ENCODE measurements around the gene APOB. TPM values are rescaled to one million over a fixed set of nuclear protein-coding genes. Genes with fewer than 3 reads are reported as not detected.

APOB gene
- total RNA-seq, 1 experiment from 2014 or later, result 234 TPM

DNA sequence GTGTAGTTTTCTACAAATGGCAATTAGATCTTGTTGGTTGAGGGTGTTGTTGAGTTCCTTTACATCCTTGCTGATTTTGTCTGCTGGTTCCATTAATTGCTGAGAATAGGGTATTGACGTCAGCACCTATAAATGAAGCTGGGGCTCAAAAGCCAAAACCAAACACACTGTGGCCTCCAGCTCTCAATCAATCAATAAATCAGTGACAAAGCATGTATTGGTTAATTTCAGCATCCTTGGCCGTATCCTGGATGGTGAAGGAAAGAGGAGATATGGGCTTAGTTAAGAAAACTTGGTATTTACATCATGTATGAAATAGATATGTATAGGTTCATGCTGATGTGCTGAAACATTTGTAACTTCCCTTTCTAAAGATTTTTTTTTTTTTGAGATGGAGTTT lies 13.2 kb upstream of the APOB start:
- Histone ChIP-seq H3K36me3 (ENCODE audit: control insufficient read depth, insufficient read depth, low read length) (no peaks in the 10 kb centered on the region), H3K9me3 (no peaks in the 10 kb centered on the region), H3K27me3 (replicated peaks; ENCODE audit: control insufficient read depth, insufficient read depth, low read length) (no peaks in the 10 kb centered on the region), H3K4me3 (ENCODE audit: low read depth, low read length) (no peak overlapping the region), H3K4me1 (peaks cover 21% of the 10 kb centered on the region)
- Mint-ChIP-seq H3K27me3 (ENCODE audit: insufficient read depth, unreplicated experiment) (no peaks in the 10 kb centered on the region), H3K4me3 (ENCODE audit: unreplicated experiment) (no peak overlapping the region), H3K9me3 (ENCODE audit: unreplicated experiment) (no peaks in the 10 kb centered on the region), H3K4me1 (ENCODE audit: low read depth, unreplicated experiment) (peaks cover 7% of the 10 kb centered on the region), H3K27ac (ENCODE audit: unreplicated experiment) (no peak overlapping the region), H3K36me3 (ENCODE audit: insufficient read depth, unreplicated experiment) (no peaks in the 10 kb centered on the region)
- BruUV-seq (replicated peaks), result no TSS peak
- ChIA-PET CTCF (no interaction called here), POLR2A (no interaction called here)
- intact Hi-C loops (cut with micrococcal nuclease; ENCODE audit: unreplicated experiment), result loop anchor here (5.0 kb wide), 1 partner anchor 215 kb away; no protein-coding TSS in a partner anchor
- TF ChIP-seq, protein P1, sequence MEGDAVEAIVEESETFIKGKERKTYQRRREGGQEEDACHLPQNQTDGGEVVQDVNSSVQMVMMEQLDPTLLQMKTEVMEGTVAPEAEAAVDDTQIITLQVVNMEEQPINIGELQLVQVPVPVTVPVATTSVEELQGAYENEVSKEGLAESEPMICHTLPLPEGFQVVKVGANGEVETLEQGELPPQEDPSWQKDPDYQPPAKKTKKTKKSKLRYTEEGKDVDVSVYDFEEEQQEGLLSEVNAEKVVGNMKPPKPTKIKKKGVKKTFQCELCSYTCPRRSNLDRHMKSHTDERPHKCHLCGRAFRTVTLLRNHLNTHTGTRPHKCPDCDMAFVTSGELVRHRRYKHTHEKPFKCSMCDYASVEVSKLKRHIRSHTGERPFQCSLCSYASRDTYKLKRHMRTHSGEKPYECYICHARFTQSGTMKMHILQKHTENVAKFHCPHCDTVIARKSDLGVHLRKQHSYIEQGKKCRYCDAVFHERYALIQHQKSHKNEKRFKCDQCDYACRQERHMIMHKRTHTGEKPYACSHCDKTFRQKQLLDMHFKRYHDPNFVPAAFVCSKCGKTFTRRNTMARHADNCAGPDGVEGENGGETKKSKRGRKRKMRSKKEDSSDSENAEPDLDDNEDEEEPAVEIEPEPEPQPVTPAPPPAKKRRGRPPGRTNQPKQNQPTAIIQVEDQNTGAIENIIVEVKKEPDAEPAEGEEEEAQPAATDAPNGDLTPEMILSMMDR (IDR thresholded peaks at IDR 0.05; ENCODE audit: insufficient read depth in 1 of 2, low read depth in 1 of 2, low read length in 1 of 2, severe bottlenecking in 1 of 2, unreplicated experiment in 1 of 2), result no peak
- DNase-seq, result no peak

DNA sequence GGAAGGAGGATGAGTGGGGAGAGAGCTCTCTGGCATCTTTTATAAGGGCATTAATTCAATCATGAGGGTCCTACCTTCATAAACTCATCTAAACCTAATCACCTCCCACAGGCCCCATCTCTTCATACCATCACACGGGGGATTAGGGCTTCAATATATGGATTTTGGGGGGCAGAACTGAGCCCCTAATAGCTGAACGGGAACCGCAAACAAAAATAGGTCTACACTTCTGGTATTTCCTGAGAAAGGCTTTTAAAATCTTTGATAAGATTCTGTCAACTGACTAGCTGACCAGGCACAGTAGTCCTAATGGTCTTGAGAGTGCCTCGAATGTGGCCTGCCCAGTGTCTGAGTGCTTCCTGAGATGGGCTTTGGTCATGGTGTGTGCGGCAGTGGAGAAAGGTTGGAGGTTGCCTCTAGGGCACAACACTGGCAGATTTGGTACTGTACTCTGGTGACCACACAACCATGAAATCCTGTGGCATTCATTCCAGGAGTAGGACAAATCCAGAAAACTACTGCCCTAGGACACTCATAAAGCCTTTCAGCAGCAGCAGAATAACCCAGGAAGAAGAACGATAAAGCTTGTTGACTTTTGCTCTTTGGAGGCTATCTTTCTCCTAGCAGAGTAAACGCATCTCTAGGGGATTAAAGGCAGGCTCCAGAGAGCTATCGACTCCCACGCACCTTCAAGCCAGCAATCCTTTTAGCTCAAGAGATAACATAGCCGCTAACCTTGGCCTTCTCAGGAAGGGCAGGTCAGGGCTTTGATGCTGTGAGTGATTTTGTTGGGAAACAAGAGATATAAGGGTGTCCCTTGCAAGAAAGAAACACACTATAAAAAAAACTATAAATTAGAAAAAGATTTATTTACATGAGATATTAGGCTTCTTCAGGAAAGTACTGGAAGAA lies 12.3 kb upstream of the APOB start:
- TF ChIP-seq, protein P1 (IDR thresholded peaks at IDR 0.05; ENCODE audit: insufficient read depth in 1 of 2, low read depth in 1 of 2, low read length in 1 of 2, severe bottlenecking in 1 of 2, unreplicated experiment in 1 of 2), result no peak
- H3K4me1 Mint-ChIP-seq (ENCODE audit: low read depth, unreplicated experiment), result peaks cover 7% of the 10 kb centered on the region
- no peaks in the 10 kb centered on the region for H3K36me3 ChIP-seq (ENCODE audit: control insufficient read depth, insufficient read depth, low read length)
- no peak overlapping the region for H3K27ac Mint-ChIP-seq (ENCODE audit: unreplicated experiment)
- H3K27me3 Mint-ChIP-seq (ENCODE audit: insufficient read depth, unreplicated experiment), result no peaks in the 10 kb centered on the region
- ChIA-PET POLR2A (no interaction called here), CTCF (interaction anchor here (0.7 to 1.1 kb wide), 4 partner anchors 13 to 394 kb away, joined by 3 read pairs; partner anchors contain the start of gene APOB)
- H3K4me3 Mint-ChIP-seq (ENCODE audit: unreplicated experiment), result no peak overlapping the region
- H3K9me3 ChIP-seq, result no peaks in the 10 kb centered on the region
- DNase-seq, result peak; percentile 62 to 77
- H3K27me3 ChIP-seq (replicated peaks; ENCODE audit: control insufficient read depth, insufficient read depth, low read length), result no peaks in the 10 kb centered on the region
- no peaks in the 10 kb centered on the region for H3K36me3 Mint-ChIP-seq (ENCODE audit: insufficient read depth, unreplicated experiment)
- no peak overlapping the region for H3K4me3 ChIP-seq (ENCODE audit: low read depth, low read length)
- BruUV-seq (replicated peaks), result no TSS peak
- intact Hi-C loops (cut with micrococcal nuclease; ENCODE audit: unreplicated experiment), result loop anchor here (1.0 to 5.0 kb wide), 3 partner anchors 13 to 216 kb away; no protein-coding TSS in a partner anchor
- H3K9me3 Mint-ChIP-seq (ENCODE audit: unreplicated experiment), result no peaks in the 10 kb centered on the region
- peaks cover 21% of the 10 kb centered on the region for H3K4me1 ChIP-seq

DNA sequence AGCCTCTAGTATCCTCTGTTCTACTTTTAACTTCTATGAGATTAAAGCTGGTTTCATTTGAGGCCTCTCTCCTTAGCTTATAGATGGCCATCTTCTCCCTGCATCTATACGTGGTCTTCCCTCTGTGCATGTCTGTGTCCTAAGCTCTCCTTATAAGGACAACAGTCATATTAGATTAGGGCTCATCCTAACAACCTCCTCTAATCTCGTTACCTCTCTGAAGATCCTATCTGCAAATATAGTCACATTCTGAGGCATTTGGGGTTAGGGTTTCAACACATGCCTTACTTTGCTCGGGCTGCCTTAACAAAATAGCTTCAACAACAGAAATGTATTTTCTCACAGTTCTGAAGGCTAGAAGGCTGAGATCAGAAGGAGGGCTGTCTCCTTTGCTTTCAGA lies 11.6 kb upstream of the APOB start:
- POLR2A ChIA-PET, result no interaction called here
- no peak overlapping the region for H3K27ac Mint-ChIP-seq (ENCODE audit: unreplicated experiment)

More for the DNA sequence above, 11.6 kb upstream of the APOB start:
- H3K4me3 ChIP-seq (ENCODE audit: low read depth, low read length), result no peak overlapping the region
- no TSS peak for BruUV-seq (replicated peaks)
- H3K4me1 Mint-ChIP-seq (ENCODE audit: low read depth, unreplicated experiment), result peaks cover 7% of the 10 kb centered on the region
- H3K9me3 Mint-ChIP-seq (ENCODE audit: unreplicated experiment), result no peaks in the 10 kb centered on the region
- TF ChIP-seq, protein P1 (IDR thresholded peaks at IDR 0.05; ENCODE audit: insufficient read depth in 1 of 2, low read depth in 1 of 2, low read length in 1 of 2, severe bottlenecking in 1 of 2, unreplicated experiment in 1 of 2), result no peak
- DNase-seq, result no peak
- H3K27me3 ChIP-seq (replicated peaks; ENCODE audit: control insufficient read depth, insufficient read depth, low read length), result no peaks in the 10 kb centered on the region
- CTCF ChIA-PET, result no interaction called here
- intact Hi-C loops (cut with micrococcal nuclease; ENCODE audit: unreplicated experiment), result loop anchor here (5.0 kb wide), 1 partner anchor 217 kb away; no protein-coding TSS in a partner anchor
- no peaks in the 10 kb centered on the region for H3K27me3 Mint-ChIP-seq (ENCODE audit: insufficient read depth, unreplicated experiment)
- no peak overlapping the region for H3K4me3 Mint-ChIP-seq (ENCODE audit: unreplicated experiment)
- no peaks in the 10 kb centered on the region for H3K36me3 Mint-ChIP-seq (ENCODE audit: insufficient read depth, unreplicated experiment)
- H3K4me1 ChIP-seq, result peaks cover 21% of the 10 kb centered on the region
- no peaks in the 10 kb centered on the region for H3K36me3 ChIP-seq (ENCODE audit: control insufficient read depth, insufficient read depth, low read length)
- no peaks in the 10 kb centered on the region for H3K9me3 ChIP-seq

Measured in Caco-2 (cell line).